GM12878 (cell line): ENCODE data around the gene CTRB1. TPM values are rescaled to one million over a fixed set of nuclear protein-coding genes. Genes with fewer than 3 reads are reported as not detected.
"Not testable (repeated sequence)": the region's sequence is repeated elsewhere in the genome, so short reads cannot be mapped to it uniquely, and the experiment has no call there.

Experiments
- ATAC-seq: fragments of 200-7000 bp; cut with Tn5 transposase; 3 replicates; pipeline ENCODE4 v1.9.1; 2020; ENCODE audit warnings: mild to moderate bottlenecking, moderate library complexity
- BruUV-seq: library from RNA; stranded (reverse); fragments of 400-500 nt; replicated peaks from 2 replicates; lab custom pipeline; 2021; lab: Mats Ljungman, UMichigan
- CTCF ChIA-PET: fragments of 300-600 bp; sonication (Branson Sonifier 250); formaldehyde crosslinking; extraction: SDS; loops from one replicate; lab custom pipeline; 2021; ENCODE audit warnings: inconsistent platforms; lab: Yijun Ruan, JAX
- POLR2A ChIA-PET: fragments of 350-600 bp; formaldehyde crosslinking; extraction: SDS; loops from one replicate; lab custom pipeline; 2021; ENCODE audit warnings: inconsistent platforms; lab: Charles Lee
- RAD21 ChIA-PET: fragments of 300-600 bp; sonication (Branson Sonifier 250); formaldehyde crosslinking; loops from one replicate; lab custom pipeline; 2023; ENCODE audit warnings: antibody characterized with exemption; ENCODE audit not compliant: unreplicated experiment; lab: Charles Lee
- SMC1A ChIA-PET: fragments of 300-600 bp; sonication (Branson Sonifier 250); formaldehyde crosslinking; loops from one replicate; lab custom pipeline; 2023; ENCODE audit not compliant: unreplicated experiment, uncharacterized antibody; lab: Charles Lee
- DNase-seq: peaks from one replicate; pipeline ENCODE4 v3.0.0-alpha.2; 2011; ENCODE audit warnings: low read depth, low spot score
- FAIRE-seq: peaks from 3 replicates; lab custom pipeline; 2011; peaks lifted over from hg19 to GRCh38; lab: Jason Lieb, UNC
- H2AFZ ChIP-seq: 2 replicates; pipeline ENCODE4 v1.6.0; 2011; ENCODE audit warnings: low read depth, low read length, control low read depth; ENCODE audit not compliant: control insufficient read depth
- H3K27ac ChIP-seq: 2 replicates; pipeline ENCODE4 v1.5.1; 2011; ENCODE audit warnings: control low read depth; ENCODE audit not compliant: control insufficient read depth, insufficient read depth
- H3K27me3 ChIP-seq, 2 experiments: replicated peaks in 1 of 2; 2 replicates each; pipeline versions ENCODE4 v1.6.0 to v1.6.1; 2011; ENCODE audit warnings: low read length in 1 of 2; ENCODE audit not compliant: control insufficient read depth in 2 of 2, insufficient read depth in 2 of 2
- H3K36me3 ChIP-seq, 2 experiments: 2 replicates each; pipeline ENCODE4 v1.5.1; 2011; ENCODE audit warnings: low read length in 1 of 2; ENCODE audit not compliant: control insufficient read depth in 2 of 2, insufficient read depth in 2 of 2
- H3K4me1 ChIP-seq: 2 replicates; pipeline ENCODE4 v1.6.1; 2011; ENCODE audit warnings: mild to moderate bottlenecking, low read length, moderate library complexity, mixed read lengths; ENCODE audit not compliant: control insufficient read depth, insufficient read depth
- H3K4me2 ChIP-seq: 2 replicates; pipeline ENCODE4 v1.6.0; 2011; ENCODE audit warnings: control low read depth; ENCODE audit not compliant: control insufficient read depth, insufficient read depth
- H3K4me3 ChIP-seq: fragments of 200-600 bp; sonication (generic); 2 replicates; pipeline ENCODE4 v1.5.1; 2016
- H3K79me2 ChIP-seq: 2 replicates; pipeline ENCODE4 v1.6.0; 2011; ENCODE audit warnings: low read length; ENCODE audit not compliant: control insufficient read depth, insufficient read depth
- H3K9ac ChIP-seq: 2 replicates; pipeline ENCODE4 v1.8.0; 2011; ENCODE audit warnings: low read length, control low read depth, mixed read lengths; ENCODE audit not compliant: control insufficient read depth, insufficient read depth
- H3K9me3 ChIP-seq: replicated peaks from 3 replicates; pipeline ENCODE4 v1.5.1; 2011; ENCODE audit warnings: mild to moderate bottlenecking, low read length; ENCODE audit not compliant: control insufficient read depth, insufficient read depth
- H4K20me1 ChIP-seq: 2 replicates; pipeline ENCODE4 v1.6.0; 2011; ENCODE audit not compliant: control insufficient read depth, insufficient read depth
- CTCF ChIP-seq, 3 experiments: IDR thresholded peaks in 2 of 3; conservative IDR thresholded peaks in 1 of 3; 2 replicates each; pipeline ENCODE4 v1.5.1; 2011; ENCODE audit warnings: low read depth in 3 of 3, low read length in 3 of 3, mild to moderate bottlenecking in 3 of 3, control low read depth in 2 of 3, moderate library complexity in 2 of 3, inconsistent platforms in 1 of 3, mixed read lengths in 1 of 3; ENCODE audit not compliant: control insufficient read depth in 2 of 3, insufficient read depth in 1 of 3; ENCODE audit errors: extremely low read depth in 1 of 3
- KAT2A ChIP-seq: conservative IDR thresholded peaks from 2 replicates; pipeline ENCODE4 v1.6.1; 2011; ENCODE audit warnings: low read depth, low read length; ENCODE audit not compliant: control insufficient read depth
- ZNF384 ChIP-seq: IDR thresholded peaks from 2 replicates; pipeline ENCODE4 v1.6.1; 2012; ENCODE audit warnings: low read depth, mild to moderate bottlenecking, low read length, improper control_type of control experiment, borderline replicate concordance
- WGBS: methylation state at CpG from one replicate; pipeline ENCODE4 v1.1.6; 2016; ENCODE audit warnings: low lambda C conversion rate; ENCODE audit not compliant: insufficient replicate concordance, insufficient coverage; ENCODE audit errors: missing lambda C conversion rate; 5-methylcytosine and 5-hydroxymethylcytosine counted together
- in situ Hi-C: fragments of 300-500 bp; cut with MboI; formaldehyde crosslinking; loops from 9 replicates; pipeline ENCODE4 v1.14.3; 2018; ENCODE audit warnings: mixed read lengths
- intact Hi-C: fragments of 100-400 bp; cut with micrococcal nuclease; formaldehyde crosslinking; loops from one replicate; pipeline ENCODE4 v1.14.2; 2022; ENCODE audit not compliant: unreplicated experiment
- polyA plus RNA-seq, 11 experiments: library from polyadenylated mRNA; depleted of rRNA in 4 of 11; unstranded in 6 of 11; stranded (reverse) in 5 of 11; fragments of >200 nt; fragmentation: Nextera tagmentation in 4 of 11; fragmentation: Illumina TruSeq in 1 of 11; extraction: Ambion mirVana in 4 of 11; extraction: Trizol in 1 of 11; gene quantifications; 1 replicate in 1 of 11; 2 replicates in 10 of 11; pipeline versions ENCODE4 v1.2.1 to v1.2.3, GENCODE V29; 2011 to 2016; ENCODE audit warnings: inconsistent platforms in 2 of 11, missing spikeins in 2 of 11, low read depth in 1 of 11
- total RNA-seq, 4 experiments: library from RNA; depleted of rRNA in 3 of 4; stranded (reverse); fragments of >200 nt in 3 of 4; fragmentation: Illumina TruSeq in 1 of 4; extraction: Trizol in 1 of 4; gene quantifications; 2 replicates each; pipeline versions ENCODE4 v1.2.1 to v1.2.3, GENCODE V29; 2013 to 2021

CTRB1 gene
- total and polyA plus RNA-seq, 10 of the 15 experiments (the other 5 are each of a cell fraction or from before 2014, with no cell fraction given), result 0.28 to 4.4 TPM; not detected in 8

GRCh38 chr16:75241955-75242354 is 23.2 kb downstream of the CTRB1 start (continued):
- TF ChIP-seq CTCF (IDR thresholded peaks at IDR 0.05 in 2 of 3, conservative IDR thresholded peaks at IDR 0.05 in 1 of 3; ENCODE audit: control insufficient read depth in 2 of 3, extremely low read depth in 1 of 3, insufficient read depth in 1 of 3, low read depth in 3 of 3, low read length in 3 of 3) (no peak), KAT2A (no peak), ZNF384 (no peak)

- intact Hi-C loops, FAIRE-seq, H3K9me3 ChIP-seq, H3K27ac ChIP-seq, SMC1A ChIA-PET, in situ Hi-C loops, H3K4me2 ChIP-seq, H3K4me3 ChIP-seq, H3K9ac ChIP-seq, H3K79me2 ChIP-seq, RAD21 ChIA-PET, POLR2A ChIA-PET, DNase-seq, H3K27me3 ChIP-seq, BruUV-seq, H4K20me1 ChIP-seq, ATAC-seq, H3K36me3 ChIP-seq, H2AFZ ChIP-seq: not testable (repeated sequence)
- 92% methylated on average over 26 of the region's 27 CpGs for WGBS
- H3K4me1 ChIP-seq, result peaks cover 19% of the 10 kb centered on the region
- CTCF ChIA-PET, result interaction anchor here (1.2 kb wide), 1 partner anchor 143 kb away, joined by 4 read pairs; no protein-coding TSS in a partner anchor
Observed at GRCh38 chr16:75242436-75243078, 23.8 kb downstream of the CTRB1 start.
